ENCODE measurements around the gene BRSK1. TPM values are rescaled to one million over a fixed set of nuclear protein-coding genes. Genes with fewer than 3 reads are reported as not detected.

Gene BRSK1
- total and polyA plus RNA-seq, 2 of the 13 experiments (the other 11 are each of a cell fraction or from before 2014, with no cell fraction given), result 0.18 to 1.2 TPM

GRCh38 chr19:55258828-55259539 is 24.8 kb upstream of the BRSK1 start, which contains the start of gene PPP6R1 (continued):
- TF ChIP-seq NR2C2 (CRISPR knock-in tag; IDR thresholded peaks at IDR 0.05; ENCODE audit: borderline replicate concordance) (peak; percentile 77), BCL3 (CRISPR knock-in tag; IDR thresholded peaks at IDR 0.05) (no peak; the same call in 1 of the 2 replicates), FOXC1 (CRISPR knock-in tag; IDR thresholded peaks at IDR 0.05; ENCODE audit: borderline replicate concordance) (peak; percentile 81), ZNF605 (CRISPR knock-in tag; IDR thresholded peaks at IDR 0.05) (peak; percentile 95), ZNF296 (CRISPR knock-in tag; conservative IDR thresholded peaks at IDR 0.05) (no peak), ZNF678 (CRISPR knock-in tag; IDR thresholded peaks at IDR 0.05) (no peak), ZNF138 (CRISPR knock-in tag; IDR thresholded peaks at IDR 0.05; ENCODE audit: low read depth) (no peak), CBX1 (IDR thresholded peaks at IDR 0.05; ENCODE audit: low read depth) (no peak), NFE2L2 (IDR thresholded peaks at IDR 0.05; ENCODE audit: low read length) (0 out of 2 replicates have a peak, but pooled peaks have one; percentile 12), ZSCAN21 (CRISPR knock-in tag; IDR thresholded peaks at IDR 0.05; ENCODE audit: borderline replicate concordance) (peak; percentile 23; the same call in 1 of the 2 replicates), TFE3 (CRISPR knock-in tag; IDR thresholded peaks at IDR 0.05) (peak; percentile 93), ATF7 (IDR thresholded peaks at IDR 0.05) (no peak), ATF7 (CRISPR knock-in tag; IDR thresholded peaks at IDR 0.05) (no peak), HHEX (CRISPR knock-in tag; IDR thresholded peaks at IDR 0.05) (0 out of 2 replicates have a peak, but pooled peaks have one; percentile 11), ZBTB49 (CRISPR knock-in tag; IDR thresholded peaks at IDR 0.05; ENCODE audit: borderline replicate concordance) (no peak), ZNF562 (CRISPR knock-in tag; IDR thresholded peaks at IDR 0.05; ENCODE audit: borderline replicate concordance) (no peak), ZNF256 (CRISPR knock-in tag; conservative IDR thresholded peaks at IDR 0.05) (0 out of 2 replicates have a peak, but pooled peaks have one; percentile 39), CTCF (CRISPR knock-in tag; IDR thresholded peaks at IDR 0.05) (0 out of 2 replicates have a peak, but pooled peaks have one; percentile 8), KLF9 (CRISPR knock-in tag; IDR thresholded peaks at IDR 0.05; ENCODE audit: low read depth) (no peak; the same call in 1 of the 2 replicates), RARA (CRISPR knock-in tag; IDR thresholded peaks at IDR 0.05) (peak; percentile 27; the same call in 1 of the 2 replicates), SALL1 (CRISPR knock-in tag; IDR thresholded peaks at IDR 0.05) (peak; percentile 74), ZNF597 (CRISPR knock-in tag; IDR thresholded peaks at IDR 0.05) (0 out of 2 replicates have a peak, but pooled peaks have one; percentile 24), CC2D1A (CRISPR knock-in tag; IDR thresholded peaks at IDR 0.05) (no peak)
